Karpas-422 (cell line): ENCODE measurements around the gene HIC1. TPM values are rescaled to one million over a fixed set of nuclear protein-coding genes. Genes with fewer than 3 reads are reported as not detected.

Source experiments
- DNase-seq: peaks from one replicate; pipeline ENCODE4 v3.0.0-alpha.2; 2015
- H2AFZ ChIP-seq: fragments of 200-600 bp; sonication (generic); 2 replicates; pipeline ENCODE4 v1.6.1; 2014; ENCODE audit warnings: antibody characterized with exemption, low read length, mixed read lengths
- H3K27ac ChIP-seq: fragments of 200-600 bp; sonication (generic); 2 replicates; pipeline ENCODE4 v1.5.1; 2014; ENCODE audit warnings: mild to moderate bottlenecking, low read length, moderate library complexity
- H3K27me3 ChIP-seq: fragments of 200-600 bp; sonication (generic); 2 replicates; pipeline ENCODE4 v1.6.1; 2014; ENCODE audit warnings: low read length, mixed read lengths
- H3K36me3 ChIP-seq: fragments of 200-600 bp; sonication (generic); 2 replicates; pipeline ENCODE4 v1.6.1; 2014; ENCODE audit warnings: low read length, mixed read lengths; ENCODE audit not compliant: insufficient read depth
- H3K4me1 ChIP-seq: fragments of 200-600 bp; sonication (generic); 2 replicates; pipeline ENCODE4 v1.6.1; 2014; ENCODE audit warnings: mild to moderate bottlenecking, low read length, mixed read lengths
- H3K4me2 ChIP-seq: fragments of 200-600 bp; sonication (generic); 2 replicates; pipeline ENCODE4 v1.6.1; 2014; ENCODE audit warnings: low read length, low read depth, mild to moderate bottlenecking; ENCODE audit not compliant: poor library complexity, severe bottlenecking
- H3K4me3 ChIP-seq: fragments of 200-600 bp; sonication (generic); 2 replicates; pipeline ENCODE4 v1.5.1; 2014; ENCODE audit warnings: mild to moderate bottlenecking, antibody characterized with exemption, low read length, mixed read lengths
- H3K79me2 ChIP-seq: fragments of 200-600 bp; sonication (generic); 2 replicates; pipeline ENCODE4 v1.6.1; 2014; ENCODE audit warnings: mild to moderate bottlenecking, low read length, mixed read lengths
- H3K9ac ChIP-seq: fragments of 200-600 bp; sonication (generic); 2 replicates; pipeline ENCODE4 v1.6.0; 2014; ENCODE audit warnings: low read length
- H3K9me2 ChIP-seq: fragments of 200-600 bp; sonication (generic), shearing (Covaris generic); replicated peaks from 2 replicates; pipeline ENCODE4 v1.6.0; 2014; ENCODE audit warnings: mild to moderate bottlenecking, low read length, moderate library complexity; ENCODE audit not compliant: insufficient read depth
- H3K9me3 ChIP-seq: fragments of 300-700, 200-600 bp; sonication (generic); 2 replicates; pipeline ENCODE4 v1.6.1; 2014; ENCODE audit warnings: low read length, mixed read lengths
- H4K20me1 ChIP-seq: fragments of 200-600 bp; sonication (generic); 2 replicates; pipeline ENCODE4 v1.6.1; 2014; ENCODE audit warnings: mild to moderate bottlenecking, antibody characterized with exemption, low read length, low read depth; ENCODE audit not compliant: insufficient read depth
- total RNA-seq: library from RNA; depleted of rRNA; stranded (reverse); fragments of >200 nt; shearing (Covaris generic); gene quantifications from 2 replicates; pipeline ENCODE4 v1.2.3, GENCODE V29; 2014; ENCODE audit warnings: low replicate concordance

The HIC1 gene
- total RNA-seq, 1 experiment from 2014 or later = 3.2 TPM

DNA sequence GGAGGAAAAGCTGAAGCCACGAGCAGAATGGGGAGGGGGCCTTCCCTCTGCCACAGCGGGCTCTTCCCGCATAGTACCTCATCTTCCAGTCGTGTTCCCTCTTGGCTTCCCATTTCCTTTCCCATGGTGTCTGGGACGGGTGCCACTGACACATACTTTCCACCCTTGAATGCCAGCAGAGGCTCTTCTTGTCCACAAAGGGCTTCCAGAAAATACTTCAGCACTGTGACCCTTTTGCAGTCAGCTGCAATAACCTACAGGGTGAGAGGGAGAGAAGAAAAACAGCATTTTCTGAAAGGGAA, 30.7 kb downstream of the HIC1 start:
- Histone ChIP-seq H4K20me1 (no peaks in the 10 kb centered on the region), H3K79me2 (no peaks in the 10 kb centered on the region), H3K4me3 (no peak overlapping the region), H3K36me3 (no peaks in the 10 kb centered on the region), H3K9me3 (no peaks in the 10 kb centered on the region), H3K9ac (no peak overlapping the region), H3K4me2 (no peak overlapping the region), H3K4me1 (peaks cover 50% of the 10 kb centered on the region), H2AFZ (no peak overlapping the region), H3K27me3 (no peaks in the 10 kb centered on the region), H3K9me2 (no peaks in the 10 kb centered on the region), H3K27ac (no peak overlapping the region)
- no peak for DNase-seq

DNA sequence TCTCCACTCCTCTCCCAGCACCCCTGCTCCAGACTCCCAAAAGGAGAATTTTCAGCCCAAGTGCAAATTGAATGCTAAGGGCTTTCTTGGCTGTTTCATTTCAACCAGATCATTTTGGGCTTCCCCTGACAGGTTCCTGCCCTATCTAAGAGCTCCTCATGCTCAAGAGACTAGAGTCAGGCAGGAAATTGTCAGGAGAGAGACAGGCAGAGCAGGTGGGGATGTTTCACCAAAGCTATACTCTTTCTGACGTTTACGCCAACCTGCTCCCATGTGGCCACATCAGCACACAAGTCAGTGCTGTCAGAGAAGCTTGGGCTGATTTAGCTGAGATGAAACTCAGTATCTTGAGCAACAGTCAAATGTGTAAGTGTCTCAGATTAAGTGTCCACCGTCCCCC, 31.4 kb downstream of the HIC1 start:
- no peaks in the 10 kb centered on the region for H4K20me1 ChIP-seq

DNA sequence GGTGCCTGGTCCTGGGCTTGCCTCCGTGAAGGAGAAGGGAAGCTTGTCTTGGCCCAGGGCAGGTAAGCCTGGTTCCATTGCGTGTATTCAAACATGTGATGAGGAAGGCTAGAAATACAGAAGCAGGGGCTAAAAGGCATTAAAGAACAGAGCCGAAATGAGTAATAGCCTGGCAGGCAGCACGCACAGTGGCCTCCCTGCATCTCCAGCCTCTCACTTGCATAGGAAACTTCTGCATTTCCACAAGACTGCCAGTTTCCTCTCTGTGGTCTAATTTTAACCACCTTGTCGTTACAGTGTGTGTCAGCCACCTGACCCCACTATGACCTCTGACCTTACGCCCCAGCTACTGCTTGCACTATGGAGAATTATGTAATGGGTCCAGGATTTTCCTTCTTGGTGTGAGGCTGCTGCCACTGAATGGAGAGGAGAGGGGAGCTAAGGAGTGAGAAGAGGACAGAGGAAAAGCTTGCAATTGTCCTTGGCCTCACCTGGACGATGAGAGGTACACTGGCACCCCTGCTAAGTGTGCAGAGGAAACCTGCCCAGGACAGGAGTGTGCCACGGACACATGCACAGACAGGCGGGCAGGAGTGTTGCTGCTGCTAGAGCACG, 32.8 kb downstream of the HIC1 start:
- Histone ChIP-seq H2AFZ (no peak overlapping the region), H3K27me3 (no peaks in the 10 kb centered on the region), H3K27ac (peak overlapping the region; percentile 39; the same call in 1 of the 2 replicates), H3K9me3 (no peaks in the 10 kb centered on the region), H3K9ac (peak overlapping the region; percentile 5; the same call in 1 of the 2 replicates), H4K20me1 (no peaks in the 10 kb centered on the region), H3K36me3 (no peaks in the 10 kb centered on the region), H3K4me1 (peaks cover 58% of the 10 kb centered on the region), H3K4me2 (peak overlapping the region; percentile 8), H3K79me2 (no peaks in the 10 kb centered on the region), H3K4me3 (no peak overlapping the region), H3K9me2 (no peaks in the 10 kb centered on the region)
- peak; percentile 66 for DNase-seq

More for the DNA sequence above, 31.4 kb downstream of the HIC1 start:
- H3K9me3 ChIP-seq = no peaks in the 10 kb centered on the region
- H3K27ac ChIP-seq = peak overlapping the region; percentile 51; the same call in 1 of the 2 replicates
- no peaks in the 10 kb centered on the region for H3K27me3 ChIP-seq
- no peaks in the 10 kb centered on the region for H3K9me2 ChIP-seq
- no peaks in the 10 kb centered on the region for H3K36me3 ChIP-seq
- no peak overlapping the region for H2AFZ ChIP-seq
- no peak overlapping the region for H3K4me2 ChIP-seq
- H3K4me1 ChIP-seq = peaks cover 57% of the 10 kb centered on the region
- H3K79me2 ChIP-seq = no peaks in the 10 kb centered on the region
- DNase-seq = no peak
- no peak overlapping the region for H3K9ac ChIP-seq
- H3K4me3 ChIP-seq = no peak overlapping the region

DNA sequence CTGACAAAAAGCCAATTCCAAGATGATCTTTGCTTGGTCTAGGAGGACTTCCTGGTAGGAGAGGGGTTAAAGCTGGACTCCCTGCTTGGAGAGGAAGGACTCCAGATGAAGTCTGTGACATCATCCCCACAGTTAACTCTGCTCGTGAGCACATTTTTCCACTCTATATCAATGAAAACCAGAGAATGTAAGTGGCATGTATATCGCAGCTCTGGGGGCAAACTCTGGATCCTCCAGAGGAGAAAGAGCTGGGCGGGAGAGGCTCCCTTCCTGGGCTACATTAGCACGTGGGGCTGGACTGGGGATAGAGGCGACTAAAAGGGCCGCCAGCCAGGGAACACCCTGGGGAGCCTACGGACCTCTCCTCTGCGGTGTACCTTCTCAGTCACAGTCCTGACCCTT, 34.1 kb downstream of the HIC1 start:
- Histone ChIP-seq H3K36me3 (no peaks in the 10 kb centered on the region), H3K79me2 (no peaks in the 10 kb centered on the region), H3K4me2 (peak overlapping the region; percentile 62), H3K4me3 (peak overlapping the region; percentile 63; the same call in 1 of the 2 replicates), H4K20me1 (no peaks in the 10 kb centered on the region), H3K9me3 (no peaks in the 10 kb centered on the region), H2AFZ (peak overlapping the region; percentile 51; the same call in 1 of the 2 replicates), H3K27me3 (no peaks in the 10 kb centered on the region), H3K27ac (peak overlapping the region; percentile 72), H3K9me2 (no peaks in the 10 kb centered on the region), H3K9ac (peak overlapping the region; percentile 69), H3K4me1 (peaks cover 53% of the 10 kb centered on the region)
- no peak for DNase-seq

DNA sequence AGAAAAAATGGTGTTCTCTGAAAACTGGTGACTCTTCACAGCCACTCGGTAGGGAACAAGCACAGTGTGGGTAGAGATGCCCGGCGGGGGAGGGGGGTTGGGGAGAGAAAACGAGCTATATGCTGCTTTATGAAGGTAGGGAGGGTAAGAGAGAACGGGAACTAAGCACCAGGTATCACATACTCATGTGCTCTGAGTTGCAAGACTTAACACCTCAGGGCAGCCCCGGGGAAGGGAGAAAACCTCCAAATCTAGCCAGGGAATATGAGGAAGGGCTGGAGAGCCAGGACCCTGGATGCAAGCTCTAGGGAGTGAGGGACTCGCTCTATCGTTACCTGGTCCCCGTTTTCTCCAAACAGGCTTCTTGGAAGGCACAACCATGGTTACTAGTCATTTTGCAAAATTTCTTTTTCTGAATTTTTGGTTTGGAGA, 35.3 kb downstream of the HIC1 start:
- Histone ChIP-seq H3K36me3 (no peaks in the 10 kb centered on the region), H4K20me1 (no peaks in the 10 kb centered on the region), H3K4me2 (peak overlapping the region; percentile 62), H2AFZ (no peak overlapping the region), H3K27me3 (no peaks in the 10 kb centered on the region), H3K27ac (peak overlapping the region; percentile 72), H3K4me3 (peak overlapping the region; percentile 63), H3K9me2 (no peaks in the 10 kb centered on the region), H3K4me1 (peaks cover 55% of the 10 kb centered on the region), H3K79me2 (no peaks in the 10 kb centered on the region), H3K9ac (peak overlapping the region; percentile 69), H3K9me3 (no peaks in the 10 kb centered on the region)
- DNase-seq = peak; percentile 76

DNA sequence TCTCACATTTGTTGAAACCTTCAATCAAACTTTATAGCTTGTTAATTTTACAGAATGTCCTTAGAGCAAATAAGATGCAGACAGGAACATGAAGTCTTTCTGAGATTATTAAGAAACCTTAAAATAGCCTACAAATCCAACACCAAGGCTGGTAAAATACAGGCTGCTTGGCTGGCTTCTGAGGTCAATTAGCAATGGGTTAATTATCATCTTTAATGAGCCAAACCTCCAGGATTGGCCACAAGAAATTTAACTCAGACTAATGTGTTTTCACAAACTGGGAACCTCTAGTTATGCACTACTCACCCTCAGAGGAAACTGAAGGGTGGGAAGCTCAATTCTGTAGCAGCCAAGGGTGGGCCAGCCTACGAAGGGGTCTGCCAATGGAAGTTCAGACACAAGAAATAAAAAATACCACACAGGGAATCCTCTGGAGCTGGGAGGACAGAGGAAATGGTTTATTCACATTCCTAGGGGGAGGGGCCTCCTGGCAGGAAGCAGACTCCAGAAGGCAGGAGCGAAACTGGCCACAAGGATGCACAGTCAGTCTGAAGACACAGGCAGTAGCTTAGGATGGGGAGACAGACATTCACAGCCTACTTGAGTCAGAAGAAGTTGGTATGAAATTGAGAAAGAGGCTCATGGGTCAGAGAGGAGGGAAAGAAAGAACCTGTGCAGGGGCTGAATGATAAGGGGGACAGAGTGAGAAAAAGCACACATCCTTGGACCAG, 36.1 kb downstream of the HIC1 start:
- Histone ChIP-seq H3K9me2 (no peaks in the 10 kb centered on the region), H3K27me3 (no peaks in the 10 kb centered on the region), H4K20me1 (no peaks in the 10 kb centered on the region), H3K4me3 (peak overlapping the region; percentile 63), H3K9ac (peak overlapping the region; percentile 69), H3K36me3 (no peaks in the 10 kb centered on the region), H3K27ac (peak overlapping the region; percentile 72; the same call in 1 of the 2 replicates), H3K79me2 (no peaks in the 10 kb centered on the region), H3K9me3 (no peaks in the 10 kb centered on the region), H2AFZ (no peak overlapping the region), H3K4me1 (peaks cover 57% of the 10 kb centered on the region), H3K4me2 (peak overlapping the region; percentile 62)
- DNase-seq = no peak

DNA sequence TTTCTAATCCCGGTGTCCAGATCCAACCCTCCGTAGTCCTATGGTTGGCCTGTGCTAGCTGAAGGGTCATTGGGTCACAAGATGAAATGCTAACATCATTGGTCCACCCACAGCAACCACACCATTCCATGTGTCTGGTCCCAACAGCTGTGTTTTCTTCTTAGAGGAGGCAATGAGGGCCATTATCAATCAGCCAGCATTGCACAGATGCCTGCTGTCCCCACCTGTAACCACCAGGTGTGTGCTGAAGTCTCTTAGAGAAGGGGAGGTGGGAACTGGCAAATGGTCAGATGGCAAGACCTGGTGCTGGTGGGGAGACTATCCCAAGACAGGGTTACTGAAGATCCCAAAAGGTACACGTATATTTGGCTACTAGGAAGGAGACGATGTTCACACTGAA, 37.4 kb downstream of the HIC1 start:
- no peak for DNase-seq
- H3K4me3 ChIP-seq = no peak overlapping the region
- no peak overlapping the region for H3K4me2 ChIP-seq
- H3K27ac ChIP-seq = no peak overlapping the region
- H2AFZ ChIP-seq = no peak overlapping the region
- H3K27me3 ChIP-seq = no peaks in the 10 kb centered on the region
- H3K9me2 ChIP-seq = no peaks in the 10 kb centered on the region
- peaks cover 45% of the 10 kb centered on the region for H3K4me1 ChIP-seq
- no peaks in the 10 kb centered on the region for H3K79me2 ChIP-seq
- H3K36me3 ChIP-seq = no peaks in the 10 kb centered on the region
- no peaks in the 10 kb centered on the region for H4K20me1 ChIP-seq
- no peak overlapping the region for H3K9ac ChIP-seq
- H3K9me3 ChIP-seq = no peaks in the 10 kb centered on the region

DNA sequence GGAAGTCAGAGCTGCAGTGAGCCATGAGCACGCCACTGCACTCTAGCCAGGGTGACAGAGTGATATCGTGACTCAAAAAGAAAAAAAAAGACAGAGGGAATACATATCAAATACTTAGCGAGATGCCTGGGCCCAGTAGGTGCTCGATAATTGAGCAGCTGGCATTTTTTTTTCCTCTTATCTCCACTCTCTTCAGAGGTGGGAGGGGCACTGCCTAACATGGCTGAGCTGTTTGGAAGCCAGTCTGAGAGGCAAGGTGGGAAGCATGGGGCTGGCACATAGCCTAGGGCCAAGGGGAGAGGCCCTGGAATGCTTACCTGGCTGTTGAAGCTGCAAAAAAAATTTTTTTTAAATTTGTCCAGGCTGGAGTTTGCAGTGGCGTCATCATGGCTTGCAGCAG, 38.4 kb downstream of the HIC1 start:
- no peak overlapping the region for H3K27ac ChIP-seq
- H4K20me1 ChIP-seq = no peaks in the 10 kb centered on the region
- no peak overlapping the region for H3K4me2 ChIP-seq
- H3K4me3 ChIP-seq = no peak overlapping the region
- H2AFZ ChIP-seq = no peak overlapping the region
- no peaks in the 10 kb centered on the region for H3K79me2 ChIP-seq
- peaks cover 34% of the 10 kb centered on the region for H3K4me1 ChIP-seq
- H3K9me3 ChIP-seq = no peaks in the 10 kb centered on the region
- no peak overlapping the region for H3K9ac ChIP-seq
- no peaks in the 10 kb centered on the region for H3K36me3 ChIP-seq
- H3K9me2 ChIP-seq = no peaks in the 10 kb centered on the region
- no peaks in the 10 kb centered on the region for H3K27me3 ChIP-seq
- no peak for DNase-seq
